Endothelial cell of umbilical vein (primary cell): ENCODE data around the gene MAST4. TPM values are rescaled to one million over a fixed set of nuclear protein-coding genes. Genes with fewer than 3 reads are reported as not detected.
A peak's percentile ranks its signal among the peaks of the same experiment; 100 is the strongest.

Experiments used
- BruUV-seq: library from RNA; stranded (reverse); fragments of 400-500 nt; replicated peaks from 2 replicates; lab custom pipeline; 2021; lab: Mats Ljungman, UMichigan
- CTCF ChIA-PET: fragments of 300-600, 350-600 bp; sonication (Branson Sonifier 250); formaldehyde crosslinking; loops from one replicate; lab custom pipeline; 2021; ENCODE audit warnings: antibody characterized with exemption, inconsistent platforms; lab: Charles Lee
- POLR2A ChIA-PET: fragments of 300-600, 350-600 bp; sonication (Branson Sonifier 250); formaldehyde crosslinking; loops from one replicate; lab custom pipeline; 2021; ENCODE audit warnings: antibody characterized with exemption, inconsistent platforms; lab: Charles Lee
- DNase-seq: peaks from one replicate; pipeline ENCODE4 v3.0.0-alpha.2; 2011; ENCODE audit warnings: low read depth, low spot score
- FAIRE-seq: peaks from 2 replicates; lab custom pipeline; 2011; peaks lifted over from hg19 to GRCh38; lab: Jason Lieb, UNC
- H2AFZ ChIP-seq: 2 replicates; pipeline ENCODE4 v1.6.0; 2012; ENCODE audit warnings: low read depth, low read length, control low read depth, inconsistent platforms
- H3K27ac ChIP-seq: 2 replicates; pipeline ENCODE4 v1.5.1; 2011; ENCODE audit warnings: low read depth, mild to moderate bottlenecking, control low read depth, low read length, moderate library complexity; ENCODE audit not compliant: insufficient read depth
- H3K27me3 ChIP-seq, 2 experiments: 2 replicates each; pipeline versions ENCODE4 v1.6.0 to v1.6.1; 2011; ENCODE audit warnings: low read length in 2 of 2, mixed read lengths in 1 of 2; ENCODE audit not compliant: control insufficient read depth in 2 of 2, insufficient read depth in 2 of 2
- H3K36me3 ChIP-seq, 2 experiments: 2 replicates in 1 of 2; 3 replicates in 1 of 2; pipeline ENCODE4 v1.5.1; 2011; ENCODE audit warnings: low read length in 2 of 2, mild to moderate bottlenecking in 1 of 2, moderate library complexity in 1 of 2; ENCODE audit not compliant: control insufficient read depth in 2 of 2, insufficient read depth in 2 of 2; ENCODE audit errors: extremely low read depth in 1 of 2
- H3K4me1 ChIP-seq: 3 replicates; pipeline ENCODE4 v1.5.1; 2011; ENCODE audit warnings: mild to moderate bottlenecking, low read length; ENCODE audit not compliant: control insufficient read depth, insufficient read depth; ENCODE audit errors: extremely low read depth
- H3K4me2 ChIP-seq: 2 replicates; pipeline ENCODE4 v1.6.1; 2011; ENCODE audit warnings: low read length, control low read depth, mixed read lengths; ENCODE audit not compliant: insufficient read depth
- H3K4me3 ChIP-seq, 3 experiments: fragments of 200-600 bp in 1 of 3; sonication (generic), shearing (Covaris generic) in 1 of 3; replicated peaks in 1 of 3; 2 replicates each; pipeline ENCODE4 v1.5.1; 2011 to 2016; ENCODE audit warnings: control low read depth in 3 of 3, low read length in 3 of 3, mild to moderate bottlenecking in 2 of 3, inconsistent platforms in 1 of 3, low read depth in 1 of 3, moderate library complexity in 1 of 3; ENCODE audit not compliant: insufficient read depth in 1 of 3
- H3K79me2 ChIP-seq: 2 replicates; pipeline ENCODE4 v1.6.0; 2012; ENCODE audit warnings: low read length, inconsistent platforms; ENCODE audit not compliant: control insufficient read depth, insufficient read depth
- H3K9ac ChIP-seq: replicated peaks from 2 replicates; pipeline ENCODE3; 2011; ENCODE audit warnings: low read length, control low read depth; ENCODE audit not compliant: insufficient read depth; ENCODE audit errors: extremely low read depth
- H3K9me1 ChIP-seq: replicated peaks from 3 replicates; pipeline ENCODE4 v1.6.0; 2011; ENCODE audit warnings: mild to moderate bottlenecking, low read length; ENCODE audit not compliant: control insufficient read depth, insufficient read depth; ENCODE audit errors: extremely low read depth
- H3K9me3 ChIP-seq: replicated peaks from 2 replicates; pipeline ENCODE4 v1.5.1; 2012; ENCODE audit warnings: low read length, inconsistent platforms; ENCODE audit not compliant: control insufficient read depth, insufficient read depth
- H4K20me1 ChIP-seq: replicated peaks from 2 replicates; pipeline ENCODE3; 2011; ENCODE audit warnings: mild to moderate bottlenecking, low read length; ENCODE audit not compliant: control insufficient read depth, insufficient read depth; ENCODE audit errors: extremely low read depth
- EZH2 ChIP-seq: IDR thresholded peaks from 2 replicates; pipeline ENCODE4 v1.6.1; 2012; ENCODE audit warnings: borderline replicate concordance, low read depth, mild to moderate bottlenecking, moderate library complexity, low read length, inconsistent platforms; ENCODE audit not compliant: severe bottlenecking
- FOS ChIP-seq: IDR thresholded peaks from 2 replicates; pipeline ENCODE4 v1.6.1; 2011; ENCODE audit warnings: mild to moderate bottlenecking, low read length, moderate library complexity, borderline replicate concordance; ENCODE audit not compliant: insufficient read depth
- GATA2 ChIP-seq: IDR thresholded peaks from 2 replicates; pipeline ENCODE4 v1.7.0; 2011; ENCODE audit warnings: low read depth, mild to moderate bottlenecking, moderate library complexity, mixed read lengths, low read length; ENCODE audit not compliant: insufficient read length, insufficient read depth
- JUN ChIP-seq: IDR thresholded peaks from 2 replicates; pipeline ENCODE4 v1.6.1; 2011; ENCODE audit warnings: borderline replicate concordance, low read depth; ENCODE audit not compliant: insufficient read length, insufficient read depth
- MYC ChIP-seq: IDR thresholded peaks from one replicate; pipeline ENCODE4 v1.6.1; 2011; ENCODE audit warnings: mild to moderate bottlenecking, low read depth, low read length
- POLR2A ChIP-seq: IDR thresholded peaks from 2 replicates; pipeline ENCODE4 v1.6.1; 2012; ENCODE audit warnings: low read depth, mild to moderate bottlenecking, control low read depth, low read length
- POLR2AphosphoS5 ChIP-seq: IDR thresholded peaks from 2 replicates; pipeline ENCODE4 v1.6.1; 2012; ENCODE audit warnings: low read depth, mild to moderate bottlenecking, control low read depth, low read length, moderate library complexity; ENCODE audit not compliant: insufficient read depth
- dilution Hi-C: fragments of 300-500 bp; cut with MboI; formaldehyde crosslinking; loops from one replicate; pipeline ENCODE4 v1.15.0; 2019; ENCODE audit warnings: low sequenced_read_pairs; ENCODE audit not compliant: extremely low pct_ligation_motif_present
- intact Hi-C: fragments of 100-400 bp; cut with micrococcal nuclease; formaldehyde crosslinking; loops from one replicate; pipeline ENCODE4 v1.10.0; 2022
- polyA plus RNA-seq, 4 experiments: library from polyadenylated mRNA; depleted of rRNA in 3 of 4; stranded (reverse) in 3 of 4; unstranded in 1 of 4; fragments of >200 nt; gene quantifications; 2 replicates each; pipeline versions ENCODE4 v1.2.1 to v1.2.3, GENCODE V29; 2011 to 2012; ENCODE audit warnings: missing spikeins in 1 of 4
- total RNA-seq: library from RNA; stranded (reverse); gene quantifications from 2 replicates; pipeline ENCODE4 v1.2.3, GENCODE V29; 2021
- TF ChIP-seq, protein P1 (sequence below): IDR thresholded peaks from 2 replicates; pipeline ENCODE4 v1.6.1; 2011; ENCODE audit not compliant: insufficient read depth, insufficient read length
- TF ChIP-seq, protein P2 (sequence below), 2 donors: IDR thresholded peaks; 1 replicate in 1 of 2; 2 replicates in 1 of 2; pipeline ENCODE4 v1.5.1; 2011; ENCODE audit warnings: low read length in 2 of 2, mild to moderate bottlenecking in 2 of 2, moderate library complexity in 2 of 2, control low read depth in 1 of 2, inconsistent platforms in 1 of 2, low read depth in 1 of 2; ENCODE audit not compliant: insufficient read depth in 1 of 2; ENCODE audit errors: extremely low read depth in 1 of 2

The MAST4 gene
- total and polyA plus RNA-seq, 2 donors (not counting 3 experiments of a cell fraction or from before 2014, with no cell fraction given): 40.2 to 116 TPM

DNA sequence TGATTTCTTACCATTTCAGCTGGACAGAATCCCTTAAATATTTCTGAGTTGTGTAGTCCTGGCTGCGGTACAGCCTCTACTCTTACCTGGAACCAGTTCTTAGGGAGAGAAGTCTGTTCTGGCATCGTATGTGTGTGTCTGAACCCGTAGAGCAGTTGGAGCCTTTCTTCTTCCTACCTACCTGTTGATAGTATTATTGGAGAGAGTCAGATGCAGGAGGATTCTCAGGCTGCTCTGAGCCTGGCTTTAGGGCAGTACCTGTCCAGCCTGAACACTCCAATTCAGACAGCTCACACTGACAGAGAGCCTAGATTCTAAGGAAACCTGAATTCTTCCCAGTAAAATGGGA, 410.3 kb downstream of the MAST4 start:
- ChIA-PET POLR2A (no interaction called here), CTCF (no interaction called here)
- peaks cover 56% of the 10 kb centered on the region for H3K79me2 ChIP-seq
- dilution Hi-C loops: no loop called here
- H3K4me3 ChIP-seq: peak overlapping the region in 2 of 3 experiments; percentile 87 to 93
- no peaks in the 10 kb centered on the region for H3K9me1 ChIP-seq
- no peak overlapping the region for H2AFZ ChIP-seq
- H3K27ac ChIP-seq: peak overlapping the region; percentile 18
- peaks cover 59% of the 10 kb centered on the region for H3K4me1 ChIP-seq
- no peaks in the 10 kb centered on the region for H4K20me1 ChIP-seq
- peak overlapping the region; percentile 39 for H3K9ac ChIP-seq
- intact Hi-C loops: loop anchor here (10.0 kb wide), 1 partner anchor 298 kb away; no protein-coding TSS in a partner anchor
- no peak for FAIRE-seq
- H3K4me2 ChIP-seq: peak overlapping the region; percentile 99
- no peaks in the 10 kb centered on the region for H3K36me3 ChIP-seq
- no peak for DNase-seq
- TF ChIP-seq FOS (no peak), JUN (no peak), POLR2AphosphoS5 (no peak), MYC (no peak), GATA2 (no peak), EZH2 (no peak), POLR2A (no peak)
- TF ChIP-seq, protein P1, sequence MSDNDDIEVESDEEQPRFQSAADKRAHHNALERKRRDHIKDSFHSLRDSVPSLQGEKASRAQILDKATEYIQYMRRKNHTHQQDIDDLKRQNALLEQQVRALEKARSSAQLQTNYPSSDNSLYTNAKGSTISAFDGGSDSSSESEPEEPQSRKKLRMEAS: no peak
- TF ChIP-seq, protein P2, sequence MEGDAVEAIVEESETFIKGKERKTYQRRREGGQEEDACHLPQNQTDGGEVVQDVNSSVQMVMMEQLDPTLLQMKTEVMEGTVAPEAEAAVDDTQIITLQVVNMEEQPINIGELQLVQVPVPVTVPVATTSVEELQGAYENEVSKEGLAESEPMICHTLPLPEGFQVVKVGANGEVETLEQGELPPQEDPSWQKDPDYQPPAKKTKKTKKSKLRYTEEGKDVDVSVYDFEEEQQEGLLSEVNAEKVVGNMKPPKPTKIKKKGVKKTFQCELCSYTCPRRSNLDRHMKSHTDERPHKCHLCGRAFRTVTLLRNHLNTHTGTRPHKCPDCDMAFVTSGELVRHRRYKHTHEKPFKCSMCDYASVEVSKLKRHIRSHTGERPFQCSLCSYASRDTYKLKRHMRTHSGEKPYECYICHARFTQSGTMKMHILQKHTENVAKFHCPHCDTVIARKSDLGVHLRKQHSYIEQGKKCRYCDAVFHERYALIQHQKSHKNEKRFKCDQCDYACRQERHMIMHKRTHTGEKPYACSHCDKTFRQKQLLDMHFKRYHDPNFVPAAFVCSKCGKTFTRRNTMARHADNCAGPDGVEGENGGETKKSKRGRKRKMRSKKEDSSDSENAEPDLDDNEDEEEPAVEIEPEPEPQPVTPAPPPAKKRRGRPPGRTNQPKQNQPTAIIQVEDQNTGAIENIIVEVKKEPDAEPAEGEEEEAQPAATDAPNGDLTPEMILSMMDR (IDR thresholded peaks at IDR 0.05; ENCODE audit: extremely low read depth in 1 of 2, insufficient read depth in 1 of 2, low read depth in 1 of 2, low read length in 2 of 2): no peak
- no TSS peak for BruUV-seq
- no peaks in the 10 kb centered on the region for H3K9me3 ChIP-seq
- H3K27me3 ChIP-seq: no peaks in the 10 kb centered on the region
